GM12864 (cell line): ENCODE measurements around the gene SNW1.

Source experiments
- DNase-seq: peaks from one replicate; pipeline ENCODE4 v3.0.0-alpha.2; 2011; ENCODE audit warnings: low read depth
- H3K4me3 ChIP-seq: 2 replicates; pipeline ENCODE4 v1.5.1; 2011; ENCODE audit warnings: mild to moderate bottlenecking, low read depth, low read length, control low read depth
- TF ChIP-seq, protein P1 (sequence below): IDR thresholded peaks from 2 replicates; pipeline ENCODE4 v1.5.1; 2011; ENCODE audit warnings: low read depth, mild to moderate bottlenecking, moderate library complexity, low read length, control low read depth, inconsistent platforms; ENCODE audit errors: missing control alignments

The SNW1 gene

DNA sequence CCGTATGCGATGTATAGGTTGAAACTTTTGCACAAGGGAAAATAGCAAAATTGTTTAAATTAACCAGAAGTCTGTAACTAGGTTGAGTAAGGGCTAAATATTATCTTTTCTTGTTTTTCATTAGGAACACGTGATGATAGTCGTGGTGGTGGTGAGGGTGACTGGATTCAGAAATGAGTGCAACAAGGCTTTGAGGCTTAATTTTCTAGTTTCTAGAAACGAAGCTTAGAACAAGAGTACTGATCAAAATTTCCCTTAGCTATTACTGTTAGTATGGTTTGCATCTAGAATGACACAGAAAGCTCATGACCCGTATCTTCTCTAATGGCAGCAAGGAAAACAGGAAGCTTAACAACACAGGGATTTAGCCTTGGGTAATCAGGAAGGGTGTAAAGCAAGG lies 46.0 kb downstream of the SNW1 start:
- TF ChIP-seq, protein P1, sequence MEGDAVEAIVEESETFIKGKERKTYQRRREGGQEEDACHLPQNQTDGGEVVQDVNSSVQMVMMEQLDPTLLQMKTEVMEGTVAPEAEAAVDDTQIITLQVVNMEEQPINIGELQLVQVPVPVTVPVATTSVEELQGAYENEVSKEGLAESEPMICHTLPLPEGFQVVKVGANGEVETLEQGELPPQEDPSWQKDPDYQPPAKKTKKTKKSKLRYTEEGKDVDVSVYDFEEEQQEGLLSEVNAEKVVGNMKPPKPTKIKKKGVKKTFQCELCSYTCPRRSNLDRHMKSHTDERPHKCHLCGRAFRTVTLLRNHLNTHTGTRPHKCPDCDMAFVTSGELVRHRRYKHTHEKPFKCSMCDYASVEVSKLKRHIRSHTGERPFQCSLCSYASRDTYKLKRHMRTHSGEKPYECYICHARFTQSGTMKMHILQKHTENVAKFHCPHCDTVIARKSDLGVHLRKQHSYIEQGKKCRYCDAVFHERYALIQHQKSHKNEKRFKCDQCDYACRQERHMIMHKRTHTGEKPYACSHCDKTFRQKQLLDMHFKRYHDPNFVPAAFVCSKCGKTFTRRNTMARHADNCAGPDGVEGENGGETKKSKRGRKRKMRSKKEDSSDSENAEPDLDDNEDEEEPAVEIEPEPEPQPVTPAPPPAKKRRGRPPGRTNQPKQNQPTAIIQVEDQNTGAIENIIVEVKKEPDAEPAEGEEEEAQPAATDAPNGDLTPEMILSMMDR: no peak
- no peak overlapping the region for H3K4me3 ChIP-seq
- no peak for DNase-seq

DNA sequence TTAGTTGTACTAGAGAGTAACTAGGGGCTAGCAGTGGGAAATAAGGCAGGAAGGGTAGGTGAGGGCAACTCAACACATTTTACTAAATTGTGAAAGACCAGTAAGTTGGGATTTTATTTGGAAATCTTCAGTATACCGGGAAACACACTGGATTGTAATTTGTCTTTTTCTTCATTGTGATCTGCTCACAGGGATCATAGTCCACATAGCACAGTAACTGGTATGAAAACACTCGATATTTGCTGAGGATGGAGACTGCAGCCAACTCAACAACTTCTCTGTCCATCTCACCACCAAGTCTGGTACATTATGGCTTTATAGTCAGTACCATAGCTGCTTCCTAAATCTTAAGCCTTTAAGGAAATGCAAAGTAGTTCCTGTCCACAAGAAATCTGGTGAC lies 50.6 kb downstream of the SNW1 start:
- H3K4me3 ChIP-seq: no peak overlapping the region
- TF ChIP-seq, protein P1: no peak

DNA sequence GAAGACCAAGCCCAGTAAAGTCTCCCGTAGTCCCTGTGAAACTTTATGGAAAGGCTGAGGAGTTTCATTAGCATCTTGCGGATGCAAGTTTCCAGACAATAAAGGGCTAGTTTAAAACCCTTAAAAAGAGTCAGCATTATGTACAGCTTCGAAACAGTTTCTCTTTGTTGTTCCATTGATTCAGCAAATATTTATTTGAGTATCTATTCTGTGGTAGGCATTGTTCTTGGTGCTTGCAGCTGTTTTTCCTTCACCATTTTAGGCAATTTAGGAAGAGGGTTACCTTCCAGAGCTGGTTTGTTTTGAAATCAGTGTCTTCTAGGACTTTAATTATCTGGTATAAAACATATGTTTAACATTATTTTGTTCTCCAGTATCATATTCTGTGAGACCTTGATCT lies 51.5 kb downstream of the SNW1 start:
- H3K4me3 ChIP-seq: peak overlapping the region; percentile 60
- DNase-seq: no peak
- TF ChIP-seq, protein P1: no peak

More for the DNA sequence above, 50.6 kb downstream of the SNW1 start:
- no peak for DNase-seq

DNA sequence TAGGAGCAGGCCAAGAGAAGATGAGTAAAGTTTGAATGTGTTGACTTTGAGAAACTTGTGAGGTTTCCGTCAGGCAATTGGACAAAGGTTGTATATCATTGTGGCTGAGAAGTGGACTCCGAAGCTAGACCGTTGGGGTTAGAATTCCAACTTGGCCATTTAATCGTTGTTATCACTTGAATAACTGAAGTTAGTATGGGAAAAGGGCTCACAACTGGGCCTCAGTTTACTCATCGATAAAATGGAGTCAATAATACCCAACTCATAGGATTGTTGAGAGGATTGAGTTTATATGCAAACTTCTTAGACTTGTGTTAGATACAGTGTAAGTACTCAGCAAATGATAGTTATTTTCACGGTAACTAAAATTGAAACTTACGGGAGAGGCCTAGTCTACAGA lies 52.2 kb downstream of the SNW1 start:
- peak overlapping the region; percentile 60 for H3K4me3 ChIP-seq

DNA sequence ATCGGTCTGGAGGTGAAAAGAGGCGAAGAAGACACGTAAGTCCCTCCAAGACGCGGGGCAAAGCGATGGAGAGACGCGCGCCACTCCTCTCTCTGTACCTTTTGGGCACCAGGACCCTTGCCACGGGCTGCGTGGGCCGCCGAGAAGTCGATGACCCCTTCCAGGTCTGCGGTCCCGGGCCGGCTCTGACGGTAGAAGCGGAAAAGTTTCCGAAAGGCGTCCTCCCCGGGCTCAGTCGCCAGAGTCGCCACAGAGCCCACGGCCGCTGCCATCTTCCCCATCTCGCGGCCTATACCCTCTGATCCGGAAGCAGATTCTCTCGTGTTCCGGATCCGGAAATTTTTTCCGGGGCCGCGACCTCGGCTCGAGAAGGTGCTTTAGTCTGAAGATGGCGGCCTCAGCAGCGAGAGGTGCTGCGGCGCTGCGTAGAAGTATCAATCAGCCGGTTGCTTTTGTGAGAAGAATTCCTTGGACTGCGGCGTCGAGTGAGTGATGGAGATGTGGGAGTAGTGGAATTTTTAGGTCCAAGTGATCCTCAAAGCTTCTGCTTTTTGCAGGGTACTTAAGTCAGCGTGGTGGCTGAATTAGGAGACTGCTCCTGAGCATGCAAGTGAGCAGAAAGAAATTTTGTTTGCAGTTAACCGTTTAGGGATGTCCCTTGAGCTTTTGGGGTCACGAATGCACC lies 53.1 kb downstream of the SNW1 start, which contains the start of the genes ALKBH1 and SLIRP:
Gene ALKBH1, minus strand, starts transcription at position 300 of the 685 bp plus-strand sequence. Its CDS starts 19 bp downstream, at position 281.
Gene SLIRP, plus strand, starts transcription at position 380 of the 685 bp plus-strand sequence. Its CDS starts 9 bp downstream, at position 389.
- H3K4me3 ChIP-seq: peak within 1 kb of the TSS; percentile 60
- TF ChIP-seq, protein P1: no peak

More for the DNA sequence above, 52.2 kb downstream of the SNW1 start:
- TF ChIP-seq, protein P1: no peak
- DNase-seq: no peak

DNA sequence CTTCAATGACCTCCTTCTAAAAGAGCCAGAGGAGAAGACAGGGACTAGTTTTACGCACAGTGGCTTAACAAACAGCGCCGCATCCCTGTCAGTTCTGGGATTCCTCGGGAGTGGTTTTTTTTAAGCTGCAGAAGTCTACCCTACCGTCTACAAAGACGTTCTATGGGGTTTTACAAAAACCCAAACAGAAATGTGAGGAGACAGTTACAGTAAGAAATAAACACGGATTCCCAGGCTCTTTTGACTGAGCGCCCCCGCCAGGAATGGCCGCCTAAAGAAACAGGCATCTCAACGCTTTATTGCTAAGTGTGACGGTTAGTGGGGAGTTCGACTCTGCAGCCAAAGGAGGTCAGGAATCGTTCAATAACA lies 53.6 kb downstream of the SNW1 start:
- DNase-seq: no peak
- TF ChIP-seq, protein P1: peak; percentile 35
- peak overlapping the region; percentile 60 for H3K4me3 ChIP-seq

More for the DNA sequence above, 53.1 kb downstream of the SNW1 start, which contains the start of the genes ALKBH1 and SLIRP:
- peak; percentile 53 for DNase-seq

DNA sequence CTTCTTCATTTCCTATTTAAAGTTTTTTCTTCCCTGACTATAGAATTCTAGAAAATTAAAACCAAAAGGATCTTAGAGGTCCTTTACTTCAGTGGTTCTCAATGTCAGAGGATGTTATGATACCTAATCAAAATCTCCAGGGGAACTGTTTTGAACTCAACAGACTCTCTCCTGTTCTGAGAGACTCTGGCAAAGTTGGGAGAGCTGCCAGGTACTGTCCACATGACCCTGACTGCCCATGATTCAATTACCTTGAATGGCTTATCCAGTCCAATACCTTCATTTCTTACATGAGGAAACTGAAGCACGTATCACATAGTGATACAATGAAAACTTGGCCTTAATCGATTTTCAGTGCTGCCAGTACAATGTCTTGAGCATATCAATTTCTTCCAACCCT lies 69.7 kb downstream of the SNW1 start:
- no peak for DNase-seq
- H3K4me3 ChIP-seq: no peak overlapping the region
- TF ChIP-seq, protein P1: no peak
